Fibroblast of mammary gland (primary cell): ENCODE data around the gene GSE1.

Experiments
- DNase-seq: peaks from one replicate; pipeline ENCODE4 v3.0.0-alpha.2; 2010; ENCODE audit warnings: low read depth
- H3K4me3 ChIP-seq: 2 replicates; pipeline ENCODE4 v1.5.1; 2011; ENCODE audit warnings: low read depth, mild to moderate bottlenecking, low read length, moderate library complexity; ENCODE audit not compliant: control insufficient read depth
- TF ChIP-seq, protein P1 (sequence below): conservative IDR thresholded peaks from 2 replicates; pipeline ENCODE4 v1.5.1; 2011; ENCODE audit warnings: low read depth, low read length, inconsistent platforms; ENCODE audit not compliant: control insufficient read depth, insufficient read depth

Gene GSE1

DNA sequence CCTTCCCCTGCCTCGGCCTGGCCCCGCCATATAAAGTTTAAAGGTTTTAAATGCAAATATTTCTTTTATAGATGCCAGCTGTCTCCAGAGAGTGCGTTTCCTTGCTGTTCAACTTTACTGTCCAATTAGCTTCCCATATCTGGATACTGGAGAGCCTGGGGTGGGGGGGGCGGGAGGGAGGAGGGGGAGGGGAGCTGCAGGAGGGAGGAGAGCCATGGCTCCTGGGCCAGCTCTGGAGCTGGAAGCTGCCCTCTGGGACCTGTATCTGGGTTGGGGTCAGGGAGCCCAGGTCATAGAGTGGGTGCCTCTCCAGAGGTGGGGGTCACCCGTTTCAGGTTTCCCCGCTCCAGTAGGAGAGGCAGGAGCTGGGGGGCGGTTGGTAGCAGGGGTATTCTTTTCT, 6.2 kb upstream of the GSE1 start:
- DNase-seq: no peak
- no peak overlapping the region for H3K4me3 ChIP-seq
- TF ChIP-seq, protein P1, sequence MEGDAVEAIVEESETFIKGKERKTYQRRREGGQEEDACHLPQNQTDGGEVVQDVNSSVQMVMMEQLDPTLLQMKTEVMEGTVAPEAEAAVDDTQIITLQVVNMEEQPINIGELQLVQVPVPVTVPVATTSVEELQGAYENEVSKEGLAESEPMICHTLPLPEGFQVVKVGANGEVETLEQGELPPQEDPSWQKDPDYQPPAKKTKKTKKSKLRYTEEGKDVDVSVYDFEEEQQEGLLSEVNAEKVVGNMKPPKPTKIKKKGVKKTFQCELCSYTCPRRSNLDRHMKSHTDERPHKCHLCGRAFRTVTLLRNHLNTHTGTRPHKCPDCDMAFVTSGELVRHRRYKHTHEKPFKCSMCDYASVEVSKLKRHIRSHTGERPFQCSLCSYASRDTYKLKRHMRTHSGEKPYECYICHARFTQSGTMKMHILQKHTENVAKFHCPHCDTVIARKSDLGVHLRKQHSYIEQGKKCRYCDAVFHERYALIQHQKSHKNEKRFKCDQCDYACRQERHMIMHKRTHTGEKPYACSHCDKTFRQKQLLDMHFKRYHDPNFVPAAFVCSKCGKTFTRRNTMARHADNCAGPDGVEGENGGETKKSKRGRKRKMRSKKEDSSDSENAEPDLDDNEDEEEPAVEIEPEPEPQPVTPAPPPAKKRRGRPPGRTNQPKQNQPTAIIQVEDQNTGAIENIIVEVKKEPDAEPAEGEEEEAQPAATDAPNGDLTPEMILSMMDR: no peak

DNA sequence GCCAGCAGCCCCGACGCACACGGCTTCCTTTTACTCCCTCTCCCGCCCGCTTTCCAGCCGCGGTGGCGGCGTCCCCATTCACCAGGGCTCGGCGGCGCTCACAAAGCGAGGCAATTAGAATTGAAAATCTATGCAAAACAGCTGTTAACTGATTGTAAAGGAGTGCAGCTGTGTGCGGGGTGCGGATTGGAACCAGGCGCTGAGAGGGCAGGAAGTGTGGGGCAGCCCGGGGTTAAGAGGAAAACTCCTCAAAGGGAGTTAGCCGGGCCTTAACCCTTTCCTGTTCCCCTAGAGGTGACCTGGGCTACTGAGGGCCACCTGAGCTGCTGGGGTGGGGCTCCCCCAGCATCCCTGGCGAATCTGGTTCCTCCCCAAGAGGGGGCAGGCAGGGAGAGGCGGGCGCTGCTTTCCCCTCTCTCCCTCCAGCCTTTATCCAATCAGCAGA, 5.8 kb upstream of the GSE1 start:
- TF ChIP-seq, protein P1: no peak
- no peak for DNase-seq
- H3K4me3 ChIP-seq: no peak overlapping the region

DNA sequence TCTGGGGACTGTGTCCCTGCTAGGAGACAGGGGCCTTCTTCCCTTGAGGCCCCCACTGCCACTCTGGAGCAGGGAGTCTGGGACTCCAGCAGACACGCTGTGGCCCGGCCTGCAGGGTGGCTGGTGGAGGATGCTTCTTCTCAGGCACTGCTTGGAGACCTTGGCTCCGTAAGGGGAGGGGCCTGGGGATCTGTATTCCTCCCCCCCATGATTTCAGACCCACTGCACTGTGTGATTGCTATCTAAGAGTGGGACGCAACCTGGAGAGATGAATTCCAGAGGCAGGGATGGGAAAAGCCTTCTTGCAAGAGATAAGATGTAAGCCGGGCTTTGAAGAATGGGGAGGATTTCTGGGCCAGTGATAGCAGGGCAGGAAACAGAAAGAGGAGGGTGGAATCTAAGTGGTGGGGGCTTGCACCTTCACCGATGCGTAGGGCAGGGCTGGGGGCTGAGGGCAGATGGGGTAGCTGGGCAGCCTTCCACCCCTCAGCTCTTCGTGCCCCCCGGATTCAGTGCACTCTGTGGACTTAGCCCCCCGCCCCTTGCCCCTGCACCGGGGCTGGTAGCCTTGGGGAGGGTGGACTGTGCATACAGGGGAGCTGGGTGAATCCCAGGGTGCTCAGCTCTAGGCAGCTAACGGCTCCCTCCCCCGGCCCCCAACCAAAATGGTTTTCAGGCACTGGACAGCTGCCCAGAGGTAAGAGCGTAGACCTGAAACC, 5.2 kb upstream of the GSE1 start:
- TF ChIP-seq, protein P1: no peak
- DNase-seq: no peak

DNA sequence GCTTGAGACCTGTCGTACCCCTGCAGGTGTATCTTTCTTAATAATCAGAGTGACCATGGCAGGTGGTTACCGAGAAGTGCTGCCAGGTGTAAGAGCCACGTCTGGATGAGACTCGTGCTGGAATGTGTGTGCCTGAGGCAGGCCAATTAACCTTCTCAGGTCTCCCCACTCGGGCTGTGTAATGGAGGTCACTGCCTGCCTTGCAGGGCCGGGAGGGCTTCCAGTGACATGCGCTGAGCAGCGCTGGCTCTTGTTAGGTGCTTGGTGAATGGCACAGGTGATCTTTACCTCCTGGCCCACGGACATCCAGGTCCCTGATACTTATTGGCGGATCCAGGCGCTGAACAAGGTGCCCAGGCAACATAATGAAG, 4.6 kb upstream of the GSE1 start:
- no peak overlapping the region for H3K4me3 ChIP-seq
- DNase-seq: no peak
- TF ChIP-seq, protein P1: no peak

More for the DNA sequence above, 5.2 kb upstream of the GSE1 start:
- no peak overlapping the region for H3K4me3 ChIP-seq

DNA sequence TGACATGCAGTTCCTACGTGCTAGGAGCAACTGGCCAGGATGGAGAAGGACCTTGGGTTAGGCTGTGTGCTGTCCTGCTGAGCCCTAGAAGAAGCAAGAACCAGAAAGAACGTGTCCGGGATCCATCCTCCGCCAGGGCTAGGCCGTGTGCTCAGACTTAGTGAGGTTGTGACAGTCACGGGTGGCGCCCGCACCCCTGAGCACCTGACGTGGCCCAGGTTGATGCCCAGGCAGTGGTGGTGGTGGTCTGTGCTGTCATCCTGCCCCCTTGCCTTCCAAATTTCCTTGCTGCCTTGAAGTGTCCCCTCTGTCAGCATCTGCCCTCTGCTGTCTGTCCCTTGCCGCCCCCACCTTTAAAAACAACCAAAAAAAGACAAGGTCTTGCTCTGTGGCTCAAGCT, 4.2 kb upstream of the GSE1 start:
- H3K4me3 ChIP-seq: no peak overlapping the region
- DNase-seq: no peak
- TF ChIP-seq, protein P1: no peak

DNA sequence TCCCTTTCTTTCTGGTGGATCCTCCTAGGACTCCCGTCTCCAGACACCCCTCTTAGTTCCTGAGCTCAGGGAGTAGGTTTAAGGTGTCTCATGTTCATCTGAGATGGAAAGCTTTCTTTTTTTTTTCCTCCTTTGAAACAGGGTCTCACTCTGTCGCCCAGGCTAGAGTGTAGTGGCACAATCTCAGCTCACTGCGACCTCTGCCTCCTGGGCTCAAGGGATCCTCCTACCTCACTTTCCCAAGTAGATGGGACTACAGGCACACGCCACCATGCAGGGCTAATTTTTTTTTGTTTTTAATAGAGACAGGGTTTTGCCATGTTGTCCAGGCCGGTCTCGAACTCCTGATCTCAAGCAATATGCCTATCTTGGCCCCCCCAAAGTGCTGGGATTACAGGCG, 3.6 kb upstream of the GSE1 start:
- TF ChIP-seq, protein P1: no peak
- no peak for DNase-seq
- no peak overlapping the region for H3K4me3 ChIP-seq
